ENCODE measurements around the gene DENND1A.

- no peak for TF ChIP-seq POLR2A (IDR thresholded peaks at IDR 0.05; ENCODE audit: low read length)
- no peak for TF ChIP-seq GATA1 (IDR thresholded peaks at IDR 0.05; ENCODE audit: low read depth, low read length)
Measured at GRCh38 chr9:123660691-123661466, 269.0 kb downstream of the DENND1A start.
